ENCODE data around the gene FNDC3B.

Gene FNDC3B

GRCh38 chr3:172112078-172112733 is 72.8 kb downstream of the FNDC3B start:
- no peaks in the 10 kb centered on the region for H3K27me3 ChIP-seq (replicated peaks; ENCODE audit: control insufficient read depth, insufficient read depth, low read length)
- peaks cover 14% of the 10 kb centered on the region for H3K4me1 ChIP-seq (ENCODE audit: control insufficient read depth, insufficient read depth, low read length)
- peaks cover 53% of the 10 kb centered on the region for H3K36me3 ChIP-seq (ENCODE audit: control insufficient read depth, insufficient read depth, low read length, severe bottlenecking)

DNA sequence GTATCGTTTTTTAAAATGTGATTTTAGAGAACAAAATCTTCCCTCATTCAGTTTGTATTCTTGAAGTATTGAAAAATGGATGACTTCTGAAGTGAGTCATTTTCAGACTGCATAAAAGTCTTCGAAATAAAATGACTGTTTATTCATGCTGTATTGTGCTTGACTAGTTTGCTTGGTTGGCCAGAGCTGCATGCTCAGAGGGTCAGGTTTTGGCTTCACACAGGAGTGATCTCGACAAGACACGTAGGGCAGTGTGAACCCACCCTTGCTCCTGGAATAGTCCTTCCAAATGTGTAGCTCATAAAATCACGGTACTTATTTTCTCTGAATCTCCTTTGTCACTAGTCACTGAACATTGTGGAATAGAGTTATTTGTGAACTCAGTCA is 73.3 kb downstream of the FNDC3B start:
- Histone ChIP-seq H3K4me1 (ENCODE audit: control insufficient read depth, insufficient read depth, low read length) (peaks cover 10% of the 10 kb centered on the region), H3K4me3 (ENCODE audit: low read length) (no peak overlapping the region), H3K36me3 (ENCODE audit: control insufficient read depth, insufficient read depth, low read length, severe bottlenecking) (peaks cover 56% of the 10 kb centered on the region), H3K27me3 (replicated peaks; ENCODE audit: control insufficient read depth, insufficient read depth, low read length) (no peaks in the 10 kb centered on the region), H3K9ac (ENCODE audit: low read length) (no peak overlapping the region), H3K9me3 (ENCODE audit: control insufficient read depth, low read length) (no peaks in the 10 kb centered on the region)
- DNase-seq (ENCODE audit: low read depth): no peak

More at GRCh38 chr3:172112078-172112733, 72.8 kb downstream of the FNDC3B start:
- no peak overlapping the region for H3K9ac ChIP-seq (ENCODE audit: low read length)
- no peaks in the 10 kb centered on the region for H3K9me3 ChIP-seq (ENCODE audit: control insufficient read depth, low read length)
- no peak overlapping the region for H3K4me3 ChIP-seq (ENCODE audit: low read length)
- DNase-seq (ENCODE audit: low read depth): no peak

GRCh38 chr3:172113710-172114109 is 74.3 kb downstream of the FNDC3B start:
- peaks cover 65% of the 10 kb centered on the region for H3K36me3 ChIP-seq (ENCODE audit: control insufficient read depth, insufficient read depth, low read length, severe bottlenecking)
- no peak overlapping the region for H3K9ac ChIP-seq (ENCODE audit: low read length)
- peaks cover 7% of the 10 kb centered on the region for H3K4me1 ChIP-seq (ENCODE audit: control insufficient read depth, insufficient read depth, low read length)
- H3K27me3 ChIP-seq (replicated peaks; ENCODE audit: control insufficient read depth, insufficient read depth, low read length): no peaks in the 10 kb centered on the region
- no peaks in the 10 kb centered on the region for H3K9me3 ChIP-seq (ENCODE audit: control insufficient read depth, low read length)
- H3K4me3 ChIP-seq (ENCODE audit: low read length): no peak overlapping the region
- DNase-seq (ENCODE audit: low read depth): no peak

GRCh38 chr3:172115059-172115458 is 75.7 kb downstream of the FNDC3B start:
- Histone ChIP-seq H3K36me3 (ENCODE audit: control insufficient read depth, insufficient read depth, low read length, severe bottlenecking) (peaks cover 76% of the 10 kb centered on the region), H3K4me1 (ENCODE audit: control insufficient read depth, insufficient read depth, low read length) (peaks cover 4% of the 10 kb centered on the region), H3K9ac (ENCODE audit: low read length) (no peak overlapping the region), H3K4me3 (ENCODE audit: low read length) (no peak overlapping the region), H3K9me3 (ENCODE audit: control insufficient read depth, low read length) (no peaks in the 10 kb centered on the region), H3K27me3 (replicated peaks; ENCODE audit: control insufficient read depth, insufficient read depth, low read length) (no peaks in the 10 kb centered on the region)
- no peak for DNase-seq (ENCODE audit: low read depth)

DNA sequence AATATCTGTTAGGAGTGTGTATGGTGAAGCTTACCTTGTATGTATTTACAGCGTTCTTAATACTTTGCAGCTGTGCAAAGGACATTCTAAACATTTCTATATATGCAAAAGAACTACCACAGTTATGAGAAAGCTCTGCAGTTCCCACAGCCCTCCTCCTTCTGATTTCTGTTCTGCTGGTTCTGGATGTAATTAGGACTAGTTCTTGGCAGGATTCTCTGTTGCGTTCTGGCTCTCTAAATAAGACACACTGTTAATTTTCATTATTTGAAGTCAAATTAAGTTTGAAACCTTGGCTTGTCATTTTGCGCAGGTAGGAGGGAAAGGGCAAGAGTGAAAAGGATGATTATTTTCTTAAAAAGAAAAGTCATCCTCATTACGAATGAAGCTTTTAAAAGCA is 76.4 kb downstream of the FNDC3B start:
- Histone ChIP-seq H3K36me3 (ENCODE audit: control insufficient read depth, insufficient read depth, low read length, severe bottlenecking) (peaks cover 83% of the 10 kb centered on the region), H3K4me3 (ENCODE audit: low read length) (no peak overlapping the region), H3K9ac (ENCODE audit: low read length) (no peak overlapping the region), H3K9me3 (ENCODE audit: control insufficient read depth, low read length) (no peaks in the 10 kb centered on the region), H3K27me3 (replicated peaks; ENCODE audit: control insufficient read depth, insufficient read depth, low read length) (no peaks in the 10 kb centered on the region), H3K4me1 (ENCODE audit: control insufficient read depth, insufficient read depth, low read length) (peaks cover 4% of the 10 kb centered on the region)
- DNase-seq (ENCODE audit: low read depth): peak; percentile 59

DNA sequence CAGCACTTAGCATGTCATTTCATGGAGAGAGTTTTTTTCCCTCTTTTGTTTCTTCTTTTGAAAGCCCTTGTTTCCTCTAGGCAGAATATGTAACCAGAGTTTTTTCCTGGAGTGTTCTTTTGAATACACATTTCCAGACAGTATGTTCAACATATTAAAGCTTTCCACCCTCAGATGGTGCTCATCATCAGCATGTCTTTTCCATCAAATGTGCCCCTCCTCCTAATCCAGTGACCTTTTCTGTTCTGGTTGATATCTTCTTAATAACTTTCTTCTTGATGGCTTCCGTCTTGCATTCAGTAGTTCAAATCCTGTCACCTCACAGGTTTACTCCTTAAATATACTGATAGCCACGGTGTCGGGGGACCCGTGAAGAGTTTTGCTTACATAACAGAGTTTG is 78.6 kb downstream of the FNDC3B start:
- no peak for DNase-seq (ENCODE audit: low read depth)
- Histone ChIP-seq H3K4me1 (ENCODE audit: control insufficient read depth, insufficient read depth, low read length) (peaks cover 4% of the 10 kb centered on the region), H3K4me3 (ENCODE audit: low read length) (no peak overlapping the region), H3K9me3 (ENCODE audit: control insufficient read depth, low read length) (no peaks in the 10 kb centered on the region), H3K27me3 (replicated peaks; ENCODE audit: control insufficient read depth, insufficient read depth, low read length) (no peaks in the 10 kb centered on the region), H3K36me3 (ENCODE audit: control insufficient read depth, insufficient read depth, low read length, severe bottlenecking) (peaks cover 96% of the 10 kb centered on the region), H3K9ac (ENCODE audit: low read length) (no peak overlapping the region)

GRCh38 chr3:172119266-172119969 is 80.0 kb downstream of the FNDC3B start:
- Histone ChIP-seq H3K9me3 (ENCODE audit: control insufficient read depth, low read length) (no peaks in the 10 kb centered on the region), H3K4me3 (ENCODE audit: low read length) (no peak overlapping the region), H3K27me3 (replicated peaks; ENCODE audit: control insufficient read depth, insufficient read depth, low read length) (no peaks in the 10 kb centered on the region), H3K36me3 (ENCODE audit: control insufficient read depth, insufficient read depth, low read length, severe bottlenecking) (peaks cover 94% of the 10 kb centered on the region), H3K9ac (ENCODE audit: low read length) (no peak overlapping the region), H3K4me1 (ENCODE audit: control insufficient read depth, insufficient read depth, low read length) (peaks cover 5% of the 10 kb centered on the region)
- DNase-seq (ENCODE audit: low read depth): no peak

- Histone ChIP-seq H3K4me3 (ENCODE audit: low read length) (no peak overlapping the region), H3K9ac (ENCODE audit: low read length) (no peak overlapping the region), H3K9me3 (ENCODE audit: control insufficient read depth, low read length) (no peaks in the 10 kb centered on the region), H3K36me3 (ENCODE audit: control insufficient read depth, insufficient read depth, low read length, severe bottlenecking) (peaks cover 93% of the 10 kb centered on the region), H3K27me3 (replicated peaks; ENCODE audit: control insufficient read depth, insufficient read depth, low read length) (no peaks in the 10 kb centered on the region), H3K4me1 (ENCODE audit: control insufficient read depth, insufficient read depth, low read length) (peaks cover 20% of the 10 kb centered on the region)
- no peak for DNase-seq (ENCODE audit: low read depth)
Observed at GRCh38 chr3:172120912-172121311, 81.5 kb downstream of the FNDC3B start.

GRCh38 chr3:172121981-172122380 is 82.6 kb downstream of the FNDC3B start:
- H3K4me1 ChIP-seq (ENCODE audit: control insufficient read depth, insufficient read depth, low read length): peaks cover 30% of the 10 kb centered on the region
- no peaks in the 10 kb centered on the region for H3K9me3 ChIP-seq (ENCODE audit: control insufficient read depth, low read length)
- no peaks in the 10 kb centered on the region for H3K27me3 ChIP-seq (replicated peaks; ENCODE audit: control insufficient read depth, insufficient read depth, low read length)
- H3K4me3 ChIP-seq (ENCODE audit: low read length): no peak overlapping the region
- DNase-seq (ENCODE audit: low read depth): no peak
- H3K36me3 ChIP-seq (ENCODE audit: control insufficient read depth, insufficient read depth, low read length, severe bottlenecking): peaks cover 82% of the 10 kb centered on the region
- no peak overlapping the region for H3K9ac ChIP-seq (ENCODE audit: low read length)

DNA sequence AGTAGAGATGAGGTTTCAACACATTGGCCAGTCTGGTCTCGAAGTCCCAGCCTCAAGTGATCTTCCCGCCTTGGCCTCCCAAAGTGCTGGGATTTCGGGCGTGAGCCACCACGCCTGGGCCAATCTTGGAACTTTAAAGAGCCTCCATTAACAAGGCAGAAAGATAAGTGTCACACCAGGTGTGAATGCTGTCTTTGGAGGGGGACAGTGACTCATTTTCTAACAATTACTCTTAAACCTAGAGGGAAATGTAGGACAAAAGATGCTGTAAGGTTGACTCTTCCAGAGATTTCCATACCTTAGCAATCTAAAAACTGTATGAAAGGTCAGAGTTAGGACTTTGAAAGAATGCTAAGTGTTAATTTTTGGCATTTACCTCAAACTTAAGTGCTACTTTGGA is 84.9 kb downstream of the FNDC3B start:
- no peaks in the 10 kb centered on the region for H3K27me3 ChIP-seq (replicated peaks; ENCODE audit: control insufficient read depth, insufficient read depth, low read length)
- peaks cover 66% of the 10 kb centered on the region for H3K36me3 ChIP-seq (ENCODE audit: control insufficient read depth, insufficient read depth, low read length, severe bottlenecking)
- H3K9ac ChIP-seq (ENCODE audit: low read length): no peak overlapping the region
- DNase-seq (ENCODE audit: low read depth): no peak
- H3K4me1 ChIP-seq (ENCODE audit: control insufficient read depth, insufficient read depth, low read length): peaks cover 49% of the 10 kb centered on the region
- no peaks in the 10 kb centered on the region for H3K9me3 ChIP-seq (ENCODE audit: control insufficient read depth, low read length)
- H3K4me3 ChIP-seq (ENCODE audit: low read length): no peak overlapping the region

GRCh38 chr3:172125053-172125452 is 85.7 kb downstream of the FNDC3B start:
- no peaks in the 10 kb centered on the region for H3K9me3 ChIP-seq (ENCODE audit: control insufficient read depth, low read length)
- no peak for DNase-seq (ENCODE audit: low read depth)

More at GRCh38 chr3:172125053-172125452, 85.7 kb downstream of the FNDC3B start:
- no peak overlapping the region for H3K4me3 ChIP-seq (ENCODE audit: low read length)
- peaks cover 59% of the 10 kb centered on the region for H3K36me3 ChIP-seq (ENCODE audit: control insufficient read depth, insufficient read depth, low read length, severe bottlenecking)
- H3K9ac ChIP-seq (ENCODE audit: low read length): no peak overlapping the region
- H3K4me1 ChIP-seq (ENCODE audit: control insufficient read depth, insufficient read depth, low read length): peaks cover 55% of the 10 kb centered on the region
- H3K27me3 ChIP-seq (replicated peaks; ENCODE audit: control insufficient read depth, insufficient read depth, low read length): no peaks in the 10 kb centered on the region

Measured in adipocyte (in vitro differentiated cells).